Adrenal gland (tissue), 5 donors: ENCODE data around the gene ATP11A.

Experiments used
- POLR2A ChIP-seq, 2 donors: fragments of 450-650 bp; IDR thresholded peaks; one replicate each; pipeline ENCODE4 v1.6.1; 2017; ENCODE audit warnings: antibody characterized with exemption in 2 of 2, mild to moderate bottlenecking in 2 of 2, moderate library complexity in 1 of 2
- TF ChIP-seq, protein P1 (sequence below), 6 experiments: fragments of 450-650 bp in 4 of 6; fragments of 200-600 bp in 2 of 6; sonication (generic) in 1 of 6; IDR thresholded peaks; 1 replicate in 5 of 6; 2 replicates in 1 of 6; pipeline versions ENCODE4 v1.5.1 to v1.8.0; 2016 to 2021; ENCODE audit warnings: antibody characterized with exemption in 6 of 6, mild to moderate bottlenecking in 2 of 6, moderate library complexity in 1 of 6
- donor health status: DM: no; HTN: no; CAD: no.

DNA sequence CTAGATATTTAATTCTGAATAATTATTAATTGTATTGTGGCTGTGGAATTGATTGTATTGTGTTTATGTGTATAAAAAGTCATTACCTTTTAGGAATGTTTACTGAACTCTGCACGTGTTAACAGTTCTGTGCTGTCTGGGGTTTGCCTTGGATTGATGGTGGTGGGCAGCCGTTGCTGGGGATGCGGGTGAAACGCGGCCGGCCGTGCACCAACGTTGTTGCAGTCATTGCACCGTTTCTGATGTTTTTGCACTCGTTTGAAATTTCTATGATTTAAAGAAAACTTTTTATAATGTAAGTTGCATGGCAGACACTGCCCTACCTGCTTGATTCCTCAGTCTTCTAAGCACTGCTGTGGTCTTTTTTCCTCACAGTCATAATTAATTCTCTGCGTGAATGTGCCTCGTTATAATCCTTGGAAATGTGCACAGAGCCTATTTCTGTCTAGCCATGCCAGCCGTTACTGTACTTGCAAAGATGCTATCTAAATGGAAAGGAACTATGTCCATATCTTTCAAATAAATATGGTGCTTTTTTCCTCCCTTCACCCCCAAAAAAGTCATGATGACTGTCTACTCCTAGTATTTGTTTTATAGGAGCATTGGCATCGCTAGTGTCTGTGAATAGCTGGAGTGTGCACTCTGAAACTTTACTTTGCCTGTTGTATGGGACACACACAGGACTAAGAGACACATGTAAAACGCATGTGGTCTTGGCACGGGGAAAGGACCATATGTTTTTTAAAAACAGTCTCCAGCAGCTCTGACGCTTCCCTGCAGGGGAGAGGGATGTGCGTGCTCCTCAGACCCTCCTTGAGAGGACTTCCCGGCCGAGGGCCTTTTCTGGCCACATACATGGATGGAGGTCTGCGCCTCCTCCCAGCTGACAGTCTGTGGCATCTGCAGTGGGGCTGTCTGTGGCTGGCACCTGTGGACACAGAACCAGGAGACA is 238.5 kb downstream of the ATP11A start:
- TF ChIP-seq, protein P1, sequence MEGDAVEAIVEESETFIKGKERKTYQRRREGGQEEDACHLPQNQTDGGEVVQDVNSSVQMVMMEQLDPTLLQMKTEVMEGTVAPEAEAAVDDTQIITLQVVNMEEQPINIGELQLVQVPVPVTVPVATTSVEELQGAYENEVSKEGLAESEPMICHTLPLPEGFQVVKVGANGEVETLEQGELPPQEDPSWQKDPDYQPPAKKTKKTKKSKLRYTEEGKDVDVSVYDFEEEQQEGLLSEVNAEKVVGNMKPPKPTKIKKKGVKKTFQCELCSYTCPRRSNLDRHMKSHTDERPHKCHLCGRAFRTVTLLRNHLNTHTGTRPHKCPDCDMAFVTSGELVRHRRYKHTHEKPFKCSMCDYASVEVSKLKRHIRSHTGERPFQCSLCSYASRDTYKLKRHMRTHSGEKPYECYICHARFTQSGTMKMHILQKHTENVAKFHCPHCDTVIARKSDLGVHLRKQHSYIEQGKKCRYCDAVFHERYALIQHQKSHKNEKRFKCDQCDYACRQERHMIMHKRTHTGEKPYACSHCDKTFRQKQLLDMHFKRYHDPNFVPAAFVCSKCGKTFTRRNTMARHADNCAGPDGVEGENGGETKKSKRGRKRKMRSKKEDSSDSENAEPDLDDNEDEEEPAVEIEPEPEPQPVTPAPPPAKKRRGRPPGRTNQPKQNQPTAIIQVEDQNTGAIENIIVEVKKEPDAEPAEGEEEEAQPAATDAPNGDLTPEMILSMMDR (IDR thresholded peaks at IDR 0.05), result no peak
- TF ChIP-seq POLR2A (IDR thresholded peaks at IDR 0.05), result no peak
